A549 (cell line): Measurements from ENCODE around the gene SELPLG. TPM values are rescaled to one million over a fixed set of nuclear protein-coding genes. Genes with fewer than 3 reads are reported as not detected.

Experiments
- ATAC-seq, 2 experiments: fragments of 200-7000 bp in 1 of 2; fragments of >200 bp in 1 of 2; cut with Nextera tagmentation in 1 of 2; cut with Tn5 transposase in 1 of 2; 3 replicates each; pipeline versions ENCODE4 v1.8.0 to v1.9.1; 2018 to 2020; ENCODE audit warnings: mild to moderate bottlenecking in 1 of 2, moderate library complexity in 1 of 2
- CTCF ChIA-PET: fragments of 300-600 bp; sonication (Branson Sonifier 250); formaldehyde crosslinking; extraction: SDS; loops from one replicate; lab custom pipeline; 2021; ENCODE audit warnings: antibody characterized with exemption, inconsistent platforms; lab: Yijun Ruan, JAX
- POLR2A ChIA-PET: fragments of 350-600 bp; formaldehyde crosslinking; extraction: SDS; loops from one replicate; lab custom pipeline; 2021; ENCODE audit warnings: antibody characterized with exemption, inconsistent platforms; lab: Yijun Ruan, JAX
- DNase-seq, 2 experiments: peaks; one replicate each; pipeline versions ENCODE4 v3.0.0 to v3.0.0-alpha.2; 2011 to 2016; ENCODE audit warnings: low read depth in 1 of 2, low spot score in 1 of 2
- FAIRE-seq: peaks from 2 replicates; lab custom pipeline; 2011; peaks lifted over from hg19 to GRCh38; lab: Jason Lieb, UNC
- H3K27ac ChIP-seq, 2 experiments: fragments of >200 bp; sonication (Bioruptor Twin); formaldehyde crosslinking; 3 replicates each; pipeline ENCODE4 v1.5.1; 2016 to 2017
- H3K4me1 ChIP-seq: fragments of >200 bp; sonication (Bioruptor Twin); formaldehyde crosslinking; 3 replicates; pipeline ENCODE4 v1.6.1; 2016
- H3K4me2 ChIP-seq: fragments of >200 bp; sonication (Bioruptor Twin); formaldehyde crosslinking; 3 replicates; pipeline ENCODE4 v1.6.1; 2016
- H3K4me3 ChIP-seq: fragments of >200 bp; sonication (Bioruptor Twin); formaldehyde crosslinking; 3 replicates; pipeline ENCODE4 v1.5.1; 2016
- H3K9me3 ChIP-seq: fragments of >200 bp; sonication (Bioruptor Twin); formaldehyde crosslinking; 3 replicates; pipeline ENCODE4 v1.6.1; 2016
- BHLHE40 ChIP-seq: IDR thresholded peaks from 2 replicates; pipeline ENCODE4 v1.6.1; 2012; ENCODE audit warnings: low read depth, low read length, inconsistent platforms
- CBX8 ChIP-seq: fragments of 200-600 bp; sonication (generic); IDR thresholded peaks from 2 replicates; pipeline ENCODE4 v1.6.1; 2016
- FOSB ChIP-seq: fragments of 250-450 bp; sonication (Bioruptor Pico); IDR thresholded peaks from 2 replicates; pipeline ENCODE4 v1.5.0; 2020; ENCODE audit warnings: mild to moderate bottlenecking, moderate library complexity
- GATA3 ChIP-seq: IDR thresholded peaks from 2 replicates; pipeline ENCODE4 v1.6.1; 2012; ENCODE audit warnings: borderline replicate concordance
- HOXA7 ChIP-seq: fragments of 250-450 bp; sonication (Bioruptor Pico); IDR thresholded peaks from 2 replicates; pipeline ENCODE4 v1.5.0; 2020; ENCODE audit warnings: mild to moderate bottlenecking, moderate library complexity
- HOXB13 ChIP-seq: fragments of 250-450 bp; sonication (Bioruptor Pico); IDR thresholded peaks from 2 replicates; pipeline ENCODE4 v1.5.0; 2020; ENCODE audit warnings: low read depth, mild to moderate bottlenecking, moderate library complexity
- JUN ChIP-seq, 2 experiments: fragments of >200 bp; sonication (Bioruptor Twin); formaldehyde crosslinking; IDR thresholded peaks; 2 replicates in 1 of 2; 3 replicates in 1 of 2; pipeline ENCODE4 v1.6.1; 2016 to 2017
- JUNB ChIP-seq: fragments of >200 bp; sonication (Bioruptor Twin); formaldehyde crosslinking; IDR thresholded peaks from 2 replicates; pipeline ENCODE4 v1.6.1; 2016
- KDM5A ChIP-seq: fragments of 200-600 bp; sonication (generic); IDR thresholded peaks from 2 replicates; pipeline ENCODE4 v1.6.1; 2016; ENCODE audit warnings: antibody characterized with exemption, mild to moderate bottlenecking
- NFE2L2 ChIP-seq: fragments of 150-350 bp; conservative IDR thresholded peaks from 2 replicates; pipeline ENCODE4 v1.6.1; 2014; ENCODE audit warnings: low read length
- POLR2A ChIP-seq: IDR thresholded peaks from 2 replicates; pipeline ENCODE4 v1.6.1; 2012; ENCODE audit warnings: mild to moderate bottlenecking, low read length
- RAD21 ChIP-seq, 2 experiments: fragments of >200 bp in 1 of 2; sonication (Bioruptor Twin) in 1 of 2; formaldehyde crosslinking in 1 of 2; IDR thresholded peaks in 1 of 2; conservative IDR thresholded peaks in 1 of 2; 2 replicates in 1 of 2; 3 replicates in 1 of 2; pipeline ENCODE4 v1.6.1; 2012 to 2018; ENCODE audit warnings: inconsistent platforms in 1 of 2
- RARB ChIP-seq: fragments of 250-450 bp; sonication (Bioruptor Pico); IDR thresholded peaks from 2 replicates; pipeline ENCODE4 v1.8.0; 2021; ENCODE audit warnings: mild to moderate bottlenecking, moderate library complexity
- RCOR1 ChIP-seq: fragments of 150-350 bp; IDR thresholded peaks from 2 replicates; pipeline ENCODE4 v1.6.1; 2014; ENCODE audit warnings: antibody characterized with exemption, low read length, low read depth
- SMC3 ChIP-seq: fragments of >200 bp; sonication (Bioruptor Twin); formaldehyde crosslinking; IDR thresholded peaks from 3 replicates; pipeline ENCODE4 v1.6.1; 2018; ENCODE audit warnings: inconsistent platforms
- SREBF2 ChIP-seq: fragments of 450-650 bp; IDR thresholded peaks from 2 replicates; pipeline ENCODE4 v1.6.1; 2014; ENCODE audit warnings: mild to moderate bottlenecking, moderate library complexity
- TFCP2L1 ChIP-seq: fragments of 250-450 bp; sonication (Bioruptor Pico); IDR thresholded peaks from 2 replicates; pipeline ENCODE4 v1.5.0; 2021; ENCODE audit warnings: mild to moderate bottlenecking
- ZC3H11A ChIP-seq: fragments of 450-650 bp; IDR thresholded peaks from 2 replicates; pipeline ENCODE4 v1.6.1; 2014; ENCODE audit warnings: antibody characterized with exemption, mild to moderate bottlenecking
- ZFP36 ChIP-seq: fragments of 450-650 bp; IDR thresholded peaks from 2 replicates; pipeline ENCODE4 v1.6.1; 2014; ENCODE audit warnings: borderline replicate concordance; ENCODE audit not compliant: partially characterized antibody
- ZNF302 ChIP-seq: fragments of 250-450 bp; sonication (Bioruptor Pico); IDR thresholded peaks from 2 replicates; pipeline ENCODE4 v1.9.0; 2021; ENCODE audit warnings: inconsistent platforms, mild to moderate bottlenecking, moderate library complexity
- WGBS: methylation state at CpG from one replicate; pipeline ENCODE4 v1.1.6; 2017; ENCODE audit errors: missing lambda C conversion rate; 5-methylcytosine and 5-hydroxymethylcytosine counted together
- polyA plus RNA-seq, 4 experiments: library from polyadenylated mRNA; depleted of rRNA in 3 of 4; stranded (reverse); fragments of >200 nt; fragmentation: RNase III in 1 of 4; extraction: RNeasy Plus Mini Kit Qiagen cat#74134 plus additional on column Dnase treatment in 1 of 4; gene quantifications; 2 replicates in 3 of 4; 3 replicates in 1 of 4; pipeline ENCODE4 v1.2.3, GENCODE V29; 2011 to 2017
- TF ChIP-seq, protein P1 (sequence below): fragments of >200 bp; sonication (Bioruptor Twin); formaldehyde crosslinking; IDR thresholded peaks from 3 replicates; pipeline ENCODE4 v1.5.1; 2016
- TF ChIP-seq, protein P2 (sequence below): fragments of >200 bp; sonication (Bioruptor Twin); formaldehyde crosslinking; IDR thresholded peaks from 2 replicates; pipeline ENCODE4 v1.6.1; 2016
- TF ChIP-seq, protein P3 (sequence below): IDR thresholded peaks from 2 replicates; pipeline ENCODE4 v1.6.1; 2012; ENCODE audit warnings: low read depth, borderline replicate concordance
- TF ChIP-seq, protein P4 (sequence below): IDR thresholded peaks from 2 replicates; pipeline ENCODE4 v1.6.1; 2012

Gene SELPLG
- polyA plus RNA-seq, 2 of the 4 experiments (the other 2 are of a cell fraction), result 0.17 to 0.67 TPM

DNA sequence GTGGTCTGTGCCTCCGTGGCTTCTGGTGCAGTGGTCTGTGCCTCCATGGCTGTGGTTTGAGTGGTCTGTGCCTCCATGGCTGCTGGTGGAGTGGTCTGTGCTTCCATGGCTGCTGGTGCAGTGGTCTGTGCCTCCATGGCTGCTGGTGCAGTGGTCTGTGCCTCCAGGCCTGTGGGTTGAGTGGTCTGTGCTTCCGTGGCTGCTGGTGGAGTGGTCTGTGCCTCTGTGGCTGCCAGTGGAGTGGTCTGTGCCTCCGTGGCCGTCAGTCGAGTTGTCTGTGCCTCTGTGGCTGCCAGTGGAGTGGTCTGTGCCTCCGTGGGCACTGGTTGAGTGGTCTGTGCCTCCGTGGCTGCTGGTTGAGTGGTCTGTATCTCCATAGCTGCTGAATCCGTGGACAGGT, 10.1 kb downstream of the SELPLG start:
- Histone ChIP-seq H3K4me1 (peaks cover 7% of the 10 kb centered on the region), H3K4me2 (no peak overlapping the region), H3K27ac (no peak overlapping the region), H3K4me3 (no peak overlapping the region), H3K9me3 (no peaks in the 10 kb centered on the region)
- POLR2A ChIA-PET, result no interaction called here
- ATAC-seq (no peak), FAIRE-seq (no peak), DNase-seq (no peak)
- TF ChIP-seq TFCP2L1 (no peak), BHLHE40 (no peak), GATA3 (no peak), HOXB13 (CRISPR knock-in tag) (no peak), ZFP36 (no peak), ZNF302 (no peak), RARB (CRISPR knock-in tag) (no peak), RCOR1 (no peak), NFE2L2 (no peak)
- TF ChIP-seq, protein P1, sequence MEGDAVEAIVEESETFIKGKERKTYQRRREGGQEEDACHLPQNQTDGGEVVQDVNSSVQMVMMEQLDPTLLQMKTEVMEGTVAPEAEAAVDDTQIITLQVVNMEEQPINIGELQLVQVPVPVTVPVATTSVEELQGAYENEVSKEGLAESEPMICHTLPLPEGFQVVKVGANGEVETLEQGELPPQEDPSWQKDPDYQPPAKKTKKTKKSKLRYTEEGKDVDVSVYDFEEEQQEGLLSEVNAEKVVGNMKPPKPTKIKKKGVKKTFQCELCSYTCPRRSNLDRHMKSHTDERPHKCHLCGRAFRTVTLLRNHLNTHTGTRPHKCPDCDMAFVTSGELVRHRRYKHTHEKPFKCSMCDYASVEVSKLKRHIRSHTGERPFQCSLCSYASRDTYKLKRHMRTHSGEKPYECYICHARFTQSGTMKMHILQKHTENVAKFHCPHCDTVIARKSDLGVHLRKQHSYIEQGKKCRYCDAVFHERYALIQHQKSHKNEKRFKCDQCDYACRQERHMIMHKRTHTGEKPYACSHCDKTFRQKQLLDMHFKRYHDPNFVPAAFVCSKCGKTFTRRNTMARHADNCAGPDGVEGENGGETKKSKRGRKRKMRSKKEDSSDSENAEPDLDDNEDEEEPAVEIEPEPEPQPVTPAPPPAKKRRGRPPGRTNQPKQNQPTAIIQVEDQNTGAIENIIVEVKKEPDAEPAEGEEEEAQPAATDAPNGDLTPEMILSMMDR, result no peak
- TF ChIP-seq, protein P2, sequence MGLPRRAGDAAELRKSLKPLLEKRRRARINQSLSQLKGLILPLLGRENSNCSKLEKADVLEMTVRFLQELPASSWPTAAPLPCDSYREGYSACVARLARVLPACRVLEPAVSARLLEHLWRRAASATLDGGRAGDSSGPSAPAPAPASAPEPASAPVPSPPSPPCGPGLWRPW, result no peak
- 67% methylated on average over 7 of the region's 8 CpGs for WGBS
- CTCF ChIA-PET, result interaction anchor here (0.6 to 1.3 kb wide), 3 partner anchors 8 to 59 kb away, joined by 3 to 6 read pairs (median 4); no protein-coding TSS in a partner anchor

DNA sequence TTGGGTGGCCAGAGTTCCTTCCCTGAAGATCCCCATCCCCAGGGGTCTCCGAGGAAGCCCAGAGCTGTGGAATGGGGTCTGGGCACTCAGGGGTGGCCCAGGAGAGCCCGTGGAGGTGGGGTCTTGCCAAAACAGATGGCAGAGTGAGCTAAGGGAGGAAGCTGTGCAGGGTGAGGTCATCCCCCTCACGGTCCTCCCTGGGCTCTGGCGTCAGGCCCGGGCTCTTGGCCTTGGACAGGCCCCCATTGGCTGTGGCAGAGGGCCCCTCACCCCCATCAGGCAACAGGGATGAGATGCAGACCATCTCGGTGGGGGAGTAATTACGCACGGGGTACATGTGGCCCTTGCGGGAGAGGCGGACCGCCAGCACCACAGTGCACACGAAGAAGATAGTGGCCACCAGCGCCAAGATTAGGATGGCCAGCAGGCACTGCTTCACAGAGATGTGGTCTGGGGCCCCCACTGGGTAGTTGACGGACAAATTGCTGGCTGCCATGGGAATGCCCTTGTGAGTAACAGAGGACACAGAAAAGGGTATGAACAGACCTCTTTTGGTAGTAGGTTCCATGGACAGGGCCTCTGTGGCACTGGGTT, 10.7 kb downstream of the SELPLG start:
- peaks cover 4% of the 10 kb centered on the region for H3K4me1 ChIP-seq
- ChIA-PET CTCF (interaction anchor here (0.6 to 20.7 kb wide), 5 partner anchors 7 to 57 kb away, joined by 3 to 533 read pairs (median 4); partner anchors contain the start of genes ISCU, SART3 and SELPLG), POLR2A (no interaction called here)
- H3K9me3 ChIP-seq, result no peaks in the 10 kb centered on the region
- TF ChIP-seq NFE2L2 (no peak), JUN (IDR thresholded peaks at IDR 0.05) (no peak), RARB (CRISPR knock-in tag) (no peak), ZC3H11A (no peak), HOXA7 (CRISPR knock-in tag) (no peak), SREBF2 (no peak), SMC3 (no peak), ZFP36 (no peak), POLR2A (no peak), GATA3 (no peak), RCOR1 (no peak), RAD21 (conservative IDR thresholded peaks at IDR 0.05 in 1 of 2, IDR thresholded peaks at IDR 0.05 in 1 of 2) (no peak), KDM5A (no peak), FOSB (CRISPR knock-in tag) (no peak), CBX8 (no peak), JUNB (no peak)
- TF ChIP-seq, protein P3, sequence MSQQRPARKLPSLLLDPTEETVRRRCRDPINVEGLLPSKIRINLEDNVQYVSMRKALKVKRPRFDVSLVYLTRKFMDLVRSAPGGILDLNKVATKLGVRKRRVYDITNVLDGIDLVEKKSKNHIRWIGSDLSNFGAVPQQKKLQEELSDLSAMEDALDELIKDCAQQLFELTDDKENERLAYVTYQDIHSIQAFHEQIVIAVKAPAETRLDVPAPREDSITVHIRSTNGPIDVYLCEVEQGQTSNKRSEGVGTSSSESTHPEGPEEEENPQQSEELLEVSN, result no peak
- TF ChIP-seq, protein P2, result no peak
- TF ChIP-seq, protein P4, sequence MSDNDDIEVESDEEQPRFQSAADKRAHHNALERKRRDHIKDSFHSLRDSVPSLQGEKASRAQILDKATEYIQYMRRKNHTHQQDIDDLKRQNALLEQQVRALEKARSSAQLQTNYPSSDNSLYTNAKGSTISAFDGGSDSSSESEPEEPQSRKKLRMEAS, result no peak
- TF ChIP-seq, all 56 proteins: peak for 0
- FAIRE-seq, result no peak
- peak overlapping the region in 1 of 2 experiments; percentile 7; a peak in 1 of 6 replicates for H3K27ac ChIP-seq
- H3K4me2 ChIP-seq, result no peak overlapping the region
- H3K4me3 ChIP-seq, result no peak overlapping the region
- WGBS, result 80% methylated on average over 12 of the region's 14 CpGs
- ATAC-seq, result no peak
- no peak for DNase-seq
